Measurements from ENCODE around the gene CLTA. TPM values are rescaled to one million over a fixed set of nuclear protein-coding genes. Genes with fewer than 3 reads are reported as not detected.

The CLTA gene
- total RNA-seq, 1 experiment from 2014 or later: 195 TPM

DNA sequence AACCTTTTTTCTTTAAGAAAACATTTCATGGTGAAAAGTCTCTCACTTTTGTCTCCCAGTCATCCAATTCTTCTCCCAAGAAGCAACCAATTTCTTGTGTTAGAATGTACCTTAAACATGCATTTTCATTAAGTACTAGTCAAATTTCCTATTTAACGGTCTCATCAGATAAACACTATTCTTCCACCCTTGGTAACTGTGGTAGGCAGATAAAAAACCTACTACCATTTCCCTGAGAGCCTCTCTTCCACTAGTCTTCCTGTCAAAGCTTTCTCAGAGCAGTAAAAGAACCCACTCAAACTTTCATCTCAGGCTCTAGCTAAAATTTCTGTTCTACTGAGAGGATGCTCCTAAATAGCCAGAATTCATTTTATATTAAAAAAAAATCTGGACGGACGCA lies 56.6 kb downstream of the CLTA start:
- H4K91ac ChIP-seq (ENCODE audit: insufficient read length, low read depth, low read length): no peak overlapping the region
- peaks cover 3% of the 10 kb centered on the region for H3K79me1 ChIP-seq (ENCODE audit: insufficient read depth, low read depth, low read length, poor library complexity, severe bottlenecking)
- H4K8ac ChIP-seq (replicated peaks; ENCODE audit: insufficient read length, low read depth, low read length): no peak overlapping the region
- no peak overlapping the region for H2BK20ac ChIP-seq (ENCODE audit: low read depth, low read length, poor library complexity, severe bottlenecking)
- no peaks in the 10 kb centered on the region for H3K27me3 Mint-ChIP-seq (ENCODE audit: low read depth)
- no peak overlapping the region for H2AFZ ChIP-seq (ENCODE audit: low read length)
- H3K27ac Mint-ChIP-seq: no peak overlapping the region; a peak in 1 of 7 replicates
- no peak overlapping the region for H3K18ac ChIP-seq (ENCODE audit: insufficient read length, low read depth, low read length)
- no peak overlapping the region for H2BK120ac ChIP-seq (ENCODE audit: low read depth, low read length, poor library complexity, severe bottlenecking)
- H3K36me3 Mint-ChIP-seq (ENCODE audit: insufficient read depth in 1 of 3, low read depth in 3 of 3): peaks cover 9 to 25% (median 18%) of the 10 kb centered on the region in 3 experiments; a peak in 6 of 7 replicates
- H3K9me3 ChIP-seq (ENCODE audit: control insufficient read depth, low read depth, low read length): no peaks in the 10 kb centered on the region
- no peak overlapping the region for H3K27ac ChIP-seq (ENCODE audit: insufficient read length, low read depth, low read length)
- H3K4me1 ChIP-seq (ENCODE audit: insufficient read depth, low read length): no peaks in the 10 kb centered on the region
- no peak overlapping the region for H3K23ac ChIP-seq (ENCODE audit: insufficient read length, low read depth, low read length)
- no peaks in the 10 kb centered on the region for H4K20me1 ChIP-seq (ENCODE audit: control insufficient read depth, insufficient read depth, insufficient read length)
- TF ChIP-seq CTCF (conservative IDR thresholded peaks at IDR 0.05): no peak
- no peak overlapping the region for H3K14ac ChIP-seq (ENCODE audit: insufficient read depth, low read length)
- no peak overlapping the region for H2BK12ac ChIP-seq (ENCODE audit: insufficient read length, low read depth, low read length)
- H3K27me3 ChIP-seq (ENCODE audit: insufficient read depth, low read length): no peaks in the 10 kb centered on the region
- H3K9me3 Mint-ChIP-seq: no peaks in the 10 kb centered on the region
- no peaks in the 10 kb centered on the region for H3K23me2 ChIP-seq (ENCODE audit: insufficient read length, low read depth, low read length, poor library complexity, severe bottlenecking)
- H4K5ac ChIP-seq (ENCODE audit: insufficient read length, low read depth, low read length): no peak overlapping the region
- DNase-seq: no peak
- H2BK5ac ChIP-seq (ENCODE audit: insufficient read length, low read length): no peak overlapping the region
- no peak overlapping the region for H2BK15ac ChIP-seq (ENCODE audit: low read depth, low read length)
- no peak overlapping the region for H3K4me3 Mint-ChIP-seq
- H3K79me2 ChIP-seq (ENCODE audit: insufficient read depth, low read length): no peaks in the 10 kb centered on the region
- no peak overlapping the region for H3K4me2 ChIP-seq (ENCODE audit: insufficient read depth, insufficient read length, low read length)
- no peak overlapping the region for H3T11ph ChIP-seq (ENCODE audit: low read length)
- no CpG with 5 or more reads among the region's 3 CpGs for WGBS (ENCODE audit: extremely low coverage, insufficient read length, low lambda C conversion rate)
- H3K4ac ChIP-seq (ENCODE audit: low read depth, low read length): no peak overlapping the region
- H3K56ac ChIP-seq (ENCODE audit: insufficient read length, low read depth, low read length): no peak overlapping the region
- H2AK5ac ChIP-seq (ENCODE audit: insufficient read length, low read length): no peak overlapping the region
- H3K4me1 Mint-ChIP-seq: no peaks in the 10 kb centered on the region
- H3K9ac ChIP-seq (ENCODE audit: extremely low read depth, insufficient read length, low read length): no peak overlapping the region

Data from H9 (cell line).